CD4-positive, alpha-beta T cell treated with Interleukin-6 for 4 hours (primary cell): ENCODE results near the gene ZNF182.
"Not testable (repeated sequence)": the region's sequence is repeated elsewhere in the genome, so short reads cannot be mapped to it uniquely, and the experiment has no call there.

Experiments
- DNase-seq: peaks from one replicate; pipeline ENCODE4 v3.0.0-alpha.2; 2020; ENCODE audit warnings: mixed read lengths

Gene ZNF182

GRCh38 chrX:48003758-48004457 is at the start of gene ZNF182:
Gene ZNF182 (minus strand): TSS chrX:48003989. CDS start chrX:48002609, 1,380 bp downstream.
- peak; percentile 92 for DNase-seq

- DNase-seq, result no peak
Measured at GRCh38 chrX:48046846-48047245, 43.1 kb upstream of the ZNF182 start.

- no peak for DNase-seq
Measured at GRCh38 chrX:48045410-48046311, 41.9 kb upstream of the ZNF182 start.

GRCh38 chrX:48043056-48043455 is 39.3 kb upstream of the ZNF182 start:
- DNase-seq, result no peak

- DNase-seq, result no peak
Measured at GRCh38 chrX:48035891-48036290, 32.1 kb upstream of the ZNF182 start.

GRCh38 chrX:48030641-48031173 is 26.9 kb upstream of the ZNF182 start:
- not testable (repeated sequence) for DNase-seq

- DNase-seq, result no peak
Measured at GRCh38 chrX:48030237-48030636, 26.4 kb upstream of the ZNF182 start.

- no peak for DNase-seq
Measured at GRCh38 chrX:48028091-48028490, 24.3 kb upstream of the ZNF182 start.

GRCh38 chrX:48027545-48027944 is 23.8 kb upstream of the ZNF182 start:
- DNase-seq, result not testable (repeated sequence)

GRCh38 chrX:48025561-48025960 is 21.8 kb upstream of the ZNF182 start:
- peak; percentile 50 for DNase-seq

GRCh38 chrX:48022738-48023137 is 18.9 kb upstream of the ZNF182 start:
- DNase-seq, result no peak

- no peak for DNase-seq
Measured at GRCh38 chrX:48022100-48022499, 18.3 kb upstream of the ZNF182 start.

- peak; percentile 80 for DNase-seq
Measured at GRCh38 chrX:48021026-48021900, 17.5 kb upstream of the ZNF182 start.

- peak; percentile 21 for DNase-seq
Measured at GRCh38 chrX:48020472-48020871, 16.7 kb upstream of the ZNF182 start.

- not testable (repeated sequence) for DNase-seq
Measured at GRCh38 chrX:48019892-48020291, 16.1 kb upstream of the ZNF182 start.

- not testable (repeated sequence) for DNase-seq
Measured at GRCh38 chrX:48016583-48017310, 13.0 kb upstream of the ZNF182 start.

- DNase-seq, result not testable (repeated sequence)
Measured at GRCh38 chrX:48009445-48009960, 5.7 kb upstream of the ZNF182 start.

- not testable (repeated sequence) for DNase-seq
Measured at GRCh38 chrX:48006688-48007087, 2.9 kb upstream of the ZNF182 start, which contains the start of gene SPACA5. Gene SPACA5 (plus strand): TSS chrX:48006988. CDS start chrX:48007803, 815 bp downstream.

GRCh38 chrX:48003367-48003757 is 427 bp downstream of the ZNF182 start:
- peak; percentile 22 for DNase-seq

- no peak for DNase-seq
Measured at GRCh38 chrX:48002929-48003328, 860 bp downstream of the ZNF182 start.

- no peak for DNase-seq
Measured at GRCh38 chrX:48002319-48002718, 1.5 kb downstream of the ZNF182 start.
